Natural killer cell (primary cell): Measurements from ENCODE around the gene FZD8. TPM values are rescaled to one million over a fixed set of nuclear protein-coding genes. Genes with fewer than 3 reads are reported as not detected.

ENCODE experiments used
- ATAC-seq, 3 donors: fragments of 150-1000 bp in 2 of 3; fragments of 200-7000 bp in 1 of 3; cut with Tn5 transposase; 1 replicate in 1 of 3; 2 replicates in 2 of 3; pipeline ENCODE4 v1.10.0; 2021; ENCODE audit warnings: mild to moderate bottlenecking in 2 of 3, moderate library complexity in 2 of 3
- DNase-seq, 2 donors: peaks; one replicate each; pipeline versions ENCODE4 v3.0.0 to v3.0.0-alpha.2; 2013 to 2021; ENCODE audit warnings: mixed read lengths in 1 of 2
- H3K27ac ChIP-seq: one replicate; pipeline ENCODE4 v1.5.1; 2013; ENCODE audit warnings: mild to moderate bottlenecking, low read length
- H3K27me3 ChIP-seq: one replicate; pipeline ENCODE4 v1.6.1; 2013; ENCODE audit warnings: low read length; ENCODE audit not compliant: control insufficient read depth, insufficient read depth
- H3K36me3 ChIP-seq: one replicate; pipeline ENCODE4 v1.6.1; 2013; ENCODE audit warnings: low read length; ENCODE audit not compliant: control insufficient read depth, insufficient read depth
- H3K4me1 ChIP-seq: one replicate; pipeline ENCODE4 v1.6.1; 2013; ENCODE audit warnings: low read length; ENCODE audit not compliant: control insufficient read depth, insufficient read depth
- H3K4me3 ChIP-seq: one replicate; pipeline ENCODE4 v1.5.1; 2013; ENCODE audit warnings: low read length
- H3K9me3 ChIP-seq: one replicate; pipeline ENCODE4 v1.6.1; 2013; ENCODE audit warnings: low read length; ENCODE audit not compliant: control insufficient read depth, insufficient read depth
- H3K27ac Mint-ChIP-seq, 2 donors: one replicate each; pipeline ENCODE4 v1.8.0; 2022; ENCODE audit warnings: mild to moderate bottlenecking in 2 of 2, mixed read lengths in 2 of 2, moderate library complexity in 1 of 2
- H3K27me3 Mint-ChIP-seq, 2 donors: one replicate each; pipeline ENCODE4 v1.8.0; 2022; ENCODE audit warnings: low read depth in 2 of 2, mixed read lengths in 2 of 2
- H3K36me3 Mint-ChIP-seq: one replicate; pipeline ENCODE4 v1.8.0; 2022; ENCODE audit warnings: mixed read lengths
- H3K4me1 Mint-ChIP-seq, 2 donors: one replicate each; pipeline ENCODE4 v1.8.0; 2022; ENCODE audit warnings: mixed read lengths in 2 of 2
- H3K4me3 Mint-ChIP-seq: one replicate; pipeline ENCODE4 v1.8.0; 2022; ENCODE audit warnings: mild to moderate bottlenecking, moderate library complexity, mixed read lengths
- H3K9me3 Mint-ChIP-seq, 2 donors: one replicate each; pipeline ENCODE4 v1.8.0; 2022; ENCODE audit warnings: mixed read lengths in 2 of 2
- WGBS: methylation state at CpG from one replicate; pipeline ENCODE4 v1.1.7; 2013; ENCODE audit warnings: missing lambda C conversion rate; ENCODE audit not compliant: insufficient coverage; 5-methylcytosine and 5-hydroxymethylcytosine counted together
- intact Hi-C: fragments of 100-400 bp; cut with micrococcal nuclease; formaldehyde crosslinking; loops from one replicate; pipeline ENCODE4 v1.14.2; 2022
- total RNA-seq, 4 donors: library from RNA; stranded (reverse); fragments of 120-200 nt in 1 of 4; gene quantifications; one replicate each; pipeline versions ENCODE4 v1.2.3 to v1.2.4, GENCODE V29; 2013 to 2022
- TF ChIP-seq, protein P1 (sequence below): fragments of 200-600 bp; IDR thresholded peaks from one replicate; pipeline ENCODE4 v1.8.0; 2022; ENCODE audit warnings: antibody characterized with exemption

FZD8 gene
- total RNA-seq, 3 donors from 2014 or later (not counting 1 experiment from before 2014, with no cell fraction given) = 0.85 to 1.4 (median 1.4) TPM

DNA sequence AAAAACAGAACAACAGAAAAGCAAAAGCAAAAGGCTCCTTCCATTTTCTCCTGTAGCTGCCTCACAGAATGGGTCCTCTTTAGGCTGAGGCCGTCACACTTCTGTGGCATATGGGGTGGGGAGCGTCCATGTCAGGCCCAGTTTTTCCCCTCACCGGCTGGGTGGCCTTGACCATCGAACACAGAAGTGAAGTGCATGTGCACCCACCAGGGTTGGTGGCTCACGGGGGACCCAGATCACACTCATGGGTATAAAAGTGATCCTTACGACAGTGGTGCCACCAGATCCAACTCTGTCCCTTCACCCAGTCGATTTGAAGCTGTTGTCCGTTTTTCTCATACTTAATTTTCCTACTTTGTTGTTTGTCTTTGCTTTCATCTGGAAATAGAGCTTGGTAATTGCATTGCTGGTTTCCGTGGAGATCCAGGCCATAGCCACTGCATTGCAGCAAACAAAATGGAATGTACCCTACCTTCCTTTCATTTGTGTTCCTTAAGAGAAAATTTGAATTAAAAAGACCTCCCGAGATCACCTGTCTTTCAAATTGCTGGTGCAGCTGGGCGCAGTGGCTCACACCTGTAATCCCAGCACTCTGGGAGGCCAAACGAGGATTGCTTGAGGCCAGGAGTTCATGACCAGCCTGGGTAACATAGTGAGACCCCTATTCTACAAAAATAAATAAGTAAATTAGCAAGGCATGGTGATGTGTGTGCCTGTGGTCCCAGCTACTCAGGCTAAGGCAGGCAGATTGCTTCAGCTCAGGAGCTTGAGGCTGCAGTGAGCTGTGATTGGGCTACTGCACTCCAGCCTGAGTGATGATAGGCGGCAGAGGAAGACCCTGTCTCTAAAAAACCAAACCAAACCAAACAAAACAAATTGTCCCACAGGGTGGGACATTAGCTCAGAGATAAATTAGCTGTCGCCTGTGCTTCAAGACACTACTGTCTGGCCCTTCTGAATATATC is 47.7 kb downstream of the FZD8 start:
- TF ChIP-seq, protein P1, sequence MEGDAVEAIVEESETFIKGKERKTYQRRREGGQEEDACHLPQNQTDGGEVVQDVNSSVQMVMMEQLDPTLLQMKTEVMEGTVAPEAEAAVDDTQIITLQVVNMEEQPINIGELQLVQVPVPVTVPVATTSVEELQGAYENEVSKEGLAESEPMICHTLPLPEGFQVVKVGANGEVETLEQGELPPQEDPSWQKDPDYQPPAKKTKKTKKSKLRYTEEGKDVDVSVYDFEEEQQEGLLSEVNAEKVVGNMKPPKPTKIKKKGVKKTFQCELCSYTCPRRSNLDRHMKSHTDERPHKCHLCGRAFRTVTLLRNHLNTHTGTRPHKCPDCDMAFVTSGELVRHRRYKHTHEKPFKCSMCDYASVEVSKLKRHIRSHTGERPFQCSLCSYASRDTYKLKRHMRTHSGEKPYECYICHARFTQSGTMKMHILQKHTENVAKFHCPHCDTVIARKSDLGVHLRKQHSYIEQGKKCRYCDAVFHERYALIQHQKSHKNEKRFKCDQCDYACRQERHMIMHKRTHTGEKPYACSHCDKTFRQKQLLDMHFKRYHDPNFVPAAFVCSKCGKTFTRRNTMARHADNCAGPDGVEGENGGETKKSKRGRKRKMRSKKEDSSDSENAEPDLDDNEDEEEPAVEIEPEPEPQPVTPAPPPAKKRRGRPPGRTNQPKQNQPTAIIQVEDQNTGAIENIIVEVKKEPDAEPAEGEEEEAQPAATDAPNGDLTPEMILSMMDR = no peak
- 74% methylated on average over 14 of the region's 14 CpGs for WGBS

DNA sequence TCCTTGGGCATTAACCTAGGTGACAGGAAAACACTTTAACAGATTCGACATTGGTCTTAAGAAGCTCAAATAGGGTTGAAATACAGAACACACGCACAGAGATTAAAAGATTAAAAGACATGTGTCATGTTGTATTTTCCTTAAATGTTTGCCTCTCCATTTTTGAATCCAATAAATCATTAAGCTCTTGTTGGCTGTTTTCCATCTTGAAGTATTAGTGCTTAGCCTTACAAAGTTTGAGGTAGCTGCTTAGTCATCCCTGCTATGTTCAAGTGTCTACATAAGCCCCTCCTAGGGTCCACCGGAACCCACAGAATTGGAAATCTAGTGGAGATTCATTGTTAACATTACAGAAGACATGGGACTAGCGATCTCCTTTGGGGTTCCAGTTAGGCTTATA is 49.7 kb downstream of the FZD8 start:
- no peak overlapping the region for H3K4me3 ChIP-seq
- no peaks in the 10 kb centered on the region for H3K27me3 ChIP-seq
- Mint-ChIP-seq H3K27me3 (peaks cover 4 to 16% of the 10 kb centered on the region in 2 donors), H3K4me3 (no peak overlapping the region), H3K9me3 (peaks cover 2% of the 10 kb centered on the region in 2 donors), H3K36me3 (peaks cover 7% of the 10 kb centered on the region), H3K4me1 (no peaks in the 10 kb centered on the region), H3K27ac (no peak overlapping the region)
- intact Hi-C loops = no loop called here
- H3K36me3 ChIP-seq = no peaks in the 10 kb centered on the region
- ATAC-seq = no peak
- WGBS = 94% methylated on average over 4 of the region's 4 CpGs
- TF ChIP-seq, protein P1 = no peak
- no peaks in the 10 kb centered on the region for H3K9me3 ChIP-seq
- no peaks in the 10 kb centered on the region for H3K4me1 ChIP-seq
- H3K27ac ChIP-seq = no peak overlapping the region
- DNase-seq = no peak

More for the DNA sequence above, 47.7 kb downstream of the FZD8 start:
- Mint-ChIP-seq H3K27ac (no peak overlapping the region), H3K36me3 (peaks cover 7% of the 10 kb centered on the region), H3K9me3 (peaks cover 2% of the 10 kb centered on the region in 2 donors), H3K27me3 (peaks cover 9 to 16% of the 10 kb centered on the region in 2 donors), H3K4me3 (no peak overlapping the region), H3K4me1 (no peaks in the 10 kb centered on the region)
- no peaks in the 10 kb centered on the region for H3K27me3 ChIP-seq
- no peak overlapping the region for H3K4me3 ChIP-seq
- H3K27ac ChIP-seq = no peak overlapping the region
- H3K9me3 ChIP-seq = no peaks in the 10 kb centered on the region
- H3K4me1 ChIP-seq = no peaks in the 10 kb centered on the region
- intact Hi-C loops = no loop called here
- no peaks in the 10 kb centered on the region for H3K36me3 ChIP-seq
- DNase-seq (no peak), ATAC-seq (no peak)

DNA sequence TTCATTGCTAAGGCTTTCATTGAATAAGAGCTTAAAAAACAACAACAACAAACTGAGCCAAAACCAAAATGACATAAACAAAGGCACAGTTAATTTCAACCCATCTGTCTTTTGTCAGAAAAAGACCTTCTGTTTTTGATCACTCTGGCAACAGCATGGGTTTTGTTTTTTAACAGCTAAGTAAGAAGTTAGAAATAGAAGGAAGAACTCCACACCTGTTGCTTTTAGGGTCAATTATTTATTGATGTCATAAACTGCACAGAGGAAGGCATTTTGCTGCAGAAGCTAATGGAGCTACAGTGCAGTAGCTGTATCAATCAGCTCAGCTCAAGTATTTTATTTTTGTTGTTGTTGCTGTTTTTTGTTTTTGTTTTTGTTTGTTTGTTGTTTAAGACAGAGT is 53.3 kb downstream of the FZD8 start:
- Mint-ChIP-seq H3K36me3 (peaks cover 7% of the 10 kb centered on the region), H3K27me3 (peaks cover 5 to 16% of the 10 kb centered on the region in 2 donors), H3K27ac (no peak overlapping the region), H3K4me1 (no peaks in the 10 kb centered on the region), H3K9me3 (peaks cover 2% of the 10 kb centered on the region in 2 donors), H3K4me3 (no peak overlapping the region)
- Histone ChIP-seq H3K4me3 (no peak overlapping the region), H3K9me3 (no peaks in the 10 kb centered on the region), H3K27me3 (no peaks in the 10 kb centered on the region), H3K27ac (no peak overlapping the region), H3K36me3 (no peaks in the 10 kb centered on the region), H3K4me1 (no peaks in the 10 kb centered on the region)
- no peak for ATAC-seq
- intact Hi-C loops = no loop called here
- TF ChIP-seq, protein P1 = no peak
- DNase-seq = no peak

Other genes starting within 250 kb of the FZD8 start
- not detected for gene GJD4, start 37.0 kb downstream of the FZD8 start, total RNA-seq